ENCODE results near the gene BPIFB3.

- TF ChIP-seq POLR2AphosphoS5 (IDR thresholded peaks at IDR 0.05; ENCODE audit: low read depth, low read length): no peak
- TF ChIP-seq POLR2A (IDR thresholded peaks at IDR 0.05; ENCODE audit: low read depth, low read length): no peak
- no peak for TF ChIP-seq TAF1 (IDR thresholded peaks at IDR 0.05; ENCODE audit: low read depth, low read length)
- no peak for TF ChIP-seq SPI1 (IDR thresholded peaks at IDR 0.05; ENCODE audit: low read depth, low read length)
- no peak for TF ChIP-seq PAX5 (IDR thresholded peaks at IDR 0.05; ENCODE audit: insufficient read depth, low read length, severe bottlenecking)
Observed at GRCh38 chr20:33022694-33023438, 30.8 kb upstream of the BPIFB3 start.
